Suppressor macrophage treated with lipopolysaccharide for 4 hours (primary cell): Measurements from ENCODE around the gene EBF3.

ENCODE experiments used
- DNase-seq: peaks from one replicate; pipeline ENCODE4 v3.0.0-alpha.2; 2020

The EBF3 gene

DNA sequence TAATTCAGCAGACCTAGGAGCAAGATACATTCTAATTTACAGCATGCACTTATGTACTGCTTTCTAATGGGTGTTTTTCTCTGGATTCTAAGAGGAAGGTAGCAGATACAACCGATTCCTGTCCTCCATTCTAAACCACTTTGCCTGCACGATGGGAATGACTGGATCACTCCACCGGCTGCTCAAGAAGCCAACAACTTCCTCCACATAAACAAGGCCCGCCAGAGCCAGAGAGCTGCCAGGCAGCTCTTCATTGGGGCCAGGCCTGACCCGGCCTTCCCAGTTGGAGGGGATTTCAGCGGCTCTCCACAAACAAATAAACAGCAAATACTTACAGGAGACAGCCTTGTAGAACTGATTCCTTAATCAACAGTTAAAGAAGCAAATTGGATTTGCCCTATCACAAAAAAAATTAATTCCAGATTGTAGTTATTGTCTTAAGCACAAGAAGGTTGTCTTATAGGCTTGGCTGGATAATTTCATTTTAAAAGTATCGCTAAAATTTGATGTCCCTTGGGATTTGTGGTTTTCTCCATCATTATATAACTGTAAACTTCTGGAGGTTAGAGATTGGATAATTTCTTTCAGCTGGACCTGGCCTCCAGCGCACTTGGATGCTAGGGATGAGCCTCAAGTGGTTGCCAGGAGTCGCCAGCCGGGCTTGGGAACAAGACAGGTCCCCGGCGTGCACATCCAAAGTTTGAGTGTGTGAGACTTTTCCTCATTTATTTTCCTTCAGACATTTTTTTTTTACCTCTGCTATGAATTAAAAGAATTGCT is 20.9 kb downstream of the EBF3 start:
- no peak for DNase-seq

DNA sequence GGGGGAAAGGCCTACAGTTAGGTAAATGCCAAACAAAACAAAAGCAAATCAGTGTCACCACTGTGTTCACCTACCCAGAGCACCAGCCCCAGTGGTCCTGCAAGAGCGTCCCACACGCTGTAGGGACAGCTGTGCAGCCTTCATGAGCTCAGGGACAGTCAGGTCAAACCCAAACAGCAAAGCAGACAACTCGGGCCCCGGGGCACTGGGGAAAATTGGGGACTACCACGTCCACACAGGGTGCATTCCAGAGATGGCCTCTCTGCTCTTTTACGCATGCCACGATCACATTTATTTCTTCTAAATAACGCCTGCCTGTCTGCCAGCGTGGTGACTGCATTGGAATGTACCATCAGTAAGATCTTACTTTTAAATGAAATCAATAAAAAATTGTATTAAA is 21.7 kb downstream of the EBF3 start:
- DNase-seq, result no peak

DNA sequence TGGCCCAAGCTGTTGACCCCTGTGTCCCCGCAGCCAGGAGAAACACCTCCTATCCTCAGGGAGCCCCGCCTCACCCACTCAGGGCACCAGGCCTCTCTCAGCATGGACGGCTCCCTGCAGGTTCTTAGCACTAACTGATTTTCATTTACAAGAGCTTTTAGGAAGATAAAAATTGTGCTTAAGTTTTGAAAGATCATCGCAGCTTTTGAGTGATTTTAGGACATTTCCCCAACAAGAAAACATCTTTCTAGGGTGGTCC is 22.1 kb downstream of the EBF3 start:
- no peak for DNase-seq

DNA sequence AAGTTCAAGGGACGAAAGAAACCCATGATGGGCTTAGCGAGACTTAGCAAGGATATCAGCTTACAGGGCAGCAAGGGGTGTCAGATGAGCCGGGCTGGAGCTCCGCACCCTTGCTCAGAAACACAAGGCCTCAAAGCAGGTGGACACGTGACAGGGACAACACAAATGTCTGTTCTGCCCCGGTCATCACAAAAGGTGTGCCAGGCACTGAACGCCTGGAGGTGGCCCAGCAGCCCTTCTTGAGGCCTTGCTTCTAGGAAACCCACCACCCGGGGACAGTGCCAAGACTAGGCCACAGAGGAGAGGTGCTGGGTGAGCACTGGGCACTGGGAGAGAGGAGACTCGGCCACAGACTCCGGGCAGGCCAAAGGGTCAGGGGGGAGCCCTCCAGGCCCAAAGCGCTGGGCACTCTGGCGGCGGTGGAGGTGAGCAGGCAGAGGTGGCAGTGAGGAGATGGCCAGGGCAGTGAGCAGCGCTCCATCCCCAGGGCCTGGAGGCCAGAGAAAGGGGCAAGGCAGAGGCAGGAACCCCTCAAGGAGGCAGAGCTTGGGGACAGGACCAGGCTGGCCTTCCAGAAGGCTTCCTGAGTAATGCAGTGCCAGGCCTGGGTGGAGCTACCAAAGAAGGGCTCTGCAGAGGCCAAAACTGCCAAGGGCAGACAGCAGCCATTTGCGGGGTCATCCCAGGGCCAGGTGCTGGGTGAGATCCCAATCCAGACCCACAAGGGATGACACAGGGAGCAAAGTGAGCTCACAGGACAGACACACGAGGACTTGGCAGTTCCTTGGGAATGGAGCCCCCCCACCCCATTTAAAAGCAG is 22.7 kb downstream of the EBF3 start:
- DNase-seq, result no peak

DNA sequence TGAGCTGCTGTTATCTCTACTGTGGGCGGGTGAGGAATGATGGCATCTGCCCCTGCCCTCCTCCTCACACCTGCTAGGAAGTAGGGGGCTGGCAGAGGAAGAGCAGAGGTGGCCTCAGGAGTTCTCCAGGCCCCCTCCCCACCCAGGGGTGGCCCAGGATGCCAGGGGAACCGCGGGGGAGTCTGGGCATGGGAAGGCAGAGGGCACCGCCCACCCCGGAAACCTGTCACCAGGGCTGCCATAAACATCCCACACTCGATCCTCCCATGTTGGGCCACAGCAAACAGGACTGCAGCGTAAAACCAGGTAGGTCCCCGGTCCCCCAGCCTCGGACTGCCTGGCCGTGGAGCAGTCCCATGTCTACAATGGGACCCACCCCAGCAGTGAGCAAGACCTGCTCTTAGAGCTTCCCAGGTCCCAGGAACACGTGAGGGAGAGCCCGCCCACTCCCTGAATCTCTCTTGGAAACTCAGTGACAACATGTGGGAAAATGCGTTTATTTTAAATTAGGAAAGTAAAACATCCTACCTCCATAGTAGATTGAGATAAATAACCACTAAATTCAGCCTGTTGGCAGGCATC is 23.4 kb downstream of the EBF3 start:
- DNase-seq, result no peak

DNA sequence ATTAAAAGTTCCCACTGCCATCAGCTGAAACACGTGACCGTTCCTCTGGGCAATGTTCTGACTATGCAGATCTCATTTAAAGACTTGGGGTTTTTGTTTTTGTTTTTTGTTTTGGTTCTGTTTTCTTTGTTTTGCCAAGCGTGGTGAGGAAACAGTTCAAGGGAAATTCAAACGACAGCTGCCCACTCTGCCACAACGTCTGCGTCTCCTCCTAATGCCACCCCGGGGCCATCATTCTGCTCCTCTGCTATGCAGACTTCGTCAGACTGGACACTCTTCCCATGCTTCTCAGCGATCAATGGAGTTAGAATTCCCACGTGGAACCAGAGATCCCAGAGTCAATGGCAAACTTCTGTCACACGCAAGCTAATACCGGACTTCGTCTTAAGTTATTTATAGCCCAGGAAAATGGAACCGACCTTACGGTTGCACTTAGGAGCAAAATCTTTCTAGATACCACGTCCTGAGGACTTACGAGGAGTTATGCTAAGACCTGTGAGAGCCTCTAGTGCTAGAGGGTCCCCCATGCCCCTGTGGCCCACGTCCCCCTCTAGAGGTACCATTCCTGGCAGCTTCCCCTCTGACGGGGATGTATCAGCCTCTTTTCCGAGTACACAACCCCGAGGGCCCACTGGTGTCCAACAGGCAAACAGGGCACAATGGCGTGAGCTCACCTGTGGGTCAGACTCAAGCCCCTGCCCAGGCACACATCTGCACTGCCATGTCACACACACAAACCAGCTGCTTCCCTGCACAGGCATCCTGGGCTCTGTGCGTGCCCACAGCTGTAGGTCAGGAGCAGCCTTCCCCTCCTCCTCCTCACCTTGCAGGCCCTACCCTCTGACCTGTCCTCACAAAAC is 24.4 kb downstream of the EBF3 start:
- DNase-seq, result no peak

DNA sequence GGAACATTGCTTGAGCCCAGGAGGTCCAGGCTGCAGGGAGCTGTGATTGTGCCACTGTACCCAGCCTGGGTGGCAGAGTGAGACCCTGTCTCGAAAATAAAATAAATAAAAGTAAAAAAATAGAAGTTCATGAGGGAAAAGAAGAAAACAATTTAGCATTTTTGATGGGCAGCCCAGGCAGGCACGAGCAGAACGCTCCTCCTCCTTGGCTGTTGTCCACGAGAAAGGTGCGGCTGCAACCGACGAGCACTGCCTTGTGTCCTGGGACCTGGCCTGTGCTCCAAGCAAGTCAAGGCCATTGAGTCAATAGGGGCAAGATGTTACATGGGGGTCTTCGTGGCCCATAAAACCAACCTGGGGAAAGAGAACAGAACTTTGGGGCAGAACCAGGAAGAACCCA is 25.6 kb downstream of the EBF3 start:
- no peak for DNase-seq

DNA sequence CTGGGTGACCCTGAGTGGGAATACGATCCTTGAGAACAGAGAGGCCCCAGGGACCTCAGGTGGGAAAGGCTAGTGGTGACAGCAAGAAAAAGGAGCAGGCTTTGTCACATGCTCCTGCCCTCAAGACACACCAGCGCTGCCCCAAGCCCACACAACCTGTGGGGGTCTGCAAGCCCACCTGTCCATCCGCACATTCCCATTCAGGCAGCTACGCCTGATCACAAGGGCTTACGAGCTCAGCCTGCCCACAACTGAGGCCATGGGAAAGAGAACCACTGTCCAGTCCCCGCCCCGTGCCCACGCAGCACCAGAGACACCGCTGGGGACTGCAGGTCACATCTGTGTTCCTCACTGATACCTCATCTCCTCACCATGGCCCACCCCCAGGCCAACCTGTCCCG is 26.7 kb downstream of the EBF3 start:
- DNase-seq, result no peak

DNA sequence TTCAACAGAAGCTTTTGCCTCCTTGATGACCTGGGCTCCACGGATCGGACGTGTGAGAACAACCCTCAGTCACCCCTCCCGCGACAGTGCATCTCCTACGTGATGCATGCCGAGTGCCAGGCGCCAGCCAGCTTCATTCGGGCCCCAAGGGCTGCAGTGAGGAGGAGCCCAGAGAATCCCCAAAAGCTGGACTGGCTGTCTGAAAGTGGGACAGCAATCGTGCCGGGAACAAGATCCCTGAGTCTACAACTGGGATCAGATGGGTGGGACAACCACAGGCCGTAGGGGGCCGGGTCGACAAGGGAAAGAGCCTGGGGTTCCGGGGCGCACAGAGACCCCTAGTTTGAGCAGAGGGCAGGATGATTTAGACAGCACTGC is 27.2 kb downstream of the EBF3 start:
- no peak for DNase-seq

DNA sequence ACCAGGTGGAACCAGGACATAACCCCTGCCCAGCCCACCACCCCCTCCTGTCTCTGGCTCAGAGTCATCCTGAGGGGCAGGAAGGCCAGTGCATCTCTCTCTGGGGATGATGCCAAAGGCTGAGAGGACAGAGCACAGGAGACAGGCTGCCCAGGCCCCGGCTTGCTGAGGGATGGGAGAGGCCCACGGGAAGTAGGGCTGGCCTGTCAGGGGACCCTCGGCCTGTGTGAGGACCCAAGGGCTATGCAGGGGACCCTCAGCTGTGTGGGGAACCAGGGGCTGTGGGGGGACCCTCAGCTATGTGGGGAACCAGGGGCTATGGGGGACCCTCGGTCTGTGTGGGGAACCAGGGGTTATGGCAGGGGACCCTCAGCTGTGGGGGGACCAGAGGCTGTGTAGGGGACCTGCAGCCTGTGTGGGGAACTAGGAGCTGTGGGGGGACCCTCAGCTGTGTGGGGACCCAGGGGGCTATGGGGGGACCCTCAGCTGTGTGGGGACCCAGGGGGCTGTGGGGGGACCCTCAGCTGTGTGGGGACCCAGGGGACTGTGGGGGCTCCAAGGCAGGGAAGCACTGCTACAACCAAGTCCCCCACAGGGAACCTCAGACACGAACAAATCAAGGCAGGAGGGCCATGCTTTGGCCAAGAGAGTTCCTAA is 27.7 kb downstream of the EBF3 start:
- no peak for DNase-seq

DNA sequence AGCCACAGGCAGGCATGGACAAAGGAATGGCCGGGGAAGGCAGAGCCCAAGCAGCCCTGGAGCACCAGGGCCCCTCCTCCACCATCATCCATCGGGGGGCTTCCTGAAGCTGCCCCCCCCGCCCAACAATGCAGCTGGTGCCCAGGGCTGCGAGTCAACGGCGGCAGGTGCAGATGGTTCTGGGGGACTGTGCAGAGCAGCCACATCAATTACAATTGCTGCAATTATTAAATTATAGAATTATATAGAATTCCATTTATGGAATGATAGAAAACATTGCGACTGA is 28.3 kb downstream of the EBF3 start:
- DNase-seq, result no peak

DNA sequence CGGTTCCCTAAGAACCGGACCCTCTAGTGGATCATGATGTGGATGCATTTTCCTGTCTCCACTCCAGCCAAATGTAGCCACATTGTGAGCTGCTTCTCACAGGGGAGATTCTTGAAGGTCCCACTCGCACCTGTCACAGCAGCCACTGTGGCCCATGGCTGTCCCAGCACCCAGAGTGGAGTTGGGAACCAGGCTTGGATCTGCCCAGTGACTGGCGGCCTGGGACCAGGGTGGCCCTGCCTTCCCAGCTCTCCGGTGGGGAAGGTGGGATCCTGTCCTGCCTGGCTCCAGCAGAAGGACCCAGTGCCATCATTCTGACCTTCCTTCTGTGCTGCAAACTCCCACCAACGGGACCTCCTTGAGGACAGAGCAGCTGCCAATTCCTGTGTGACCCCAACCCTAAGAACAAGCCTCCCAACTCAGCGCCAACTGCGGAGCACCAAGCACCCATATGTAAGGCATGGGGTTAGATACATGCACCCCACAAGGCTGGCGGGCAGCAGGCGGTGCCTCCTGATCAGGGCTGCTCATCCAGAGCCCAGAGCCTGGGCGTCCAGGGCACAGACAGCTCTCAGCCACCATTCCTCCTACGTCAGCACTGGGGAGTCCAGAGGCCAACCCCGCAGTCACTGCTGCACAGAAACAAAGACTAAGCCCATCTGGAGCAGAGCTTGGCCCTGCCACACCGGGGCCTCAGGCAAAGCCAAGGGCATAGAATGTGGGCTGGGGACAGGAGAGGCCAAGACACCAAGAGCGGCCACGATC is 28.8 kb downstream of the EBF3 start:
- DNase-seq, result no peak

DNA sequence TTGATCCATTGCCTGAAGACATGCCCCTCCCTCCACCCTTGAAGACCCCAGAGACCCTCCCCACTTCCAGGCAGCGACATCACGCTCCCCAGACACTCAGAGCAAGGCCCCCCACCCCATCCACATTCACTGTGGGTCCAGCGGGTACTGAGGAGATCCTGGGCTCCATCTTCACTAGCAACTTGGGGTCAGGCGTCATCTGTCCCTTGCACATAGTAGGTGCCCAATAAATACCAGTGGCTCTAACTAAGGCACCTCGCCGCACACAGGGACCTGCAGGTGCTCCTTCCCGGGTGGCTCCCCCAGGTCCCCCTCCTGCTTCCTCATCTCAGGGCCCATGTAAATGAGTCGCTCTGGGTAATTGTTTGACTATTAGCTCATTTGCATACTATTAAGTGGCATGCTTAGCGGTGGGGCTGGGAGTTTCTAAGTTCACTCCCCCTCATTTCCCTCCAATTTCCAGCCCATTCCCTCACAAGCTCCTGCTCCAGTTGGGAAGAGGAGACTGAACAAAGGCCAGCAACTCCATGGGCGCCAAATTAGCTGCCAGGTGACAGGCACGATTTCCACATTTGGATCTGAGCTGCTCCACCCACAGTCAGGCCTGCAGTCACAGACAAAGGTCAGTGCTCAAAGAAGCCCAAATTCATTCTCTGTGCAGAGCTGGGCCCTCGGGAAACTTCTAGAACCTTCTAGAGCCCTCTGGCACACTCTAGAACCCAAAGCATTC is 29.7 kb downstream of the EBF3 start:
- DNase-seq, result no peak

DNA sequence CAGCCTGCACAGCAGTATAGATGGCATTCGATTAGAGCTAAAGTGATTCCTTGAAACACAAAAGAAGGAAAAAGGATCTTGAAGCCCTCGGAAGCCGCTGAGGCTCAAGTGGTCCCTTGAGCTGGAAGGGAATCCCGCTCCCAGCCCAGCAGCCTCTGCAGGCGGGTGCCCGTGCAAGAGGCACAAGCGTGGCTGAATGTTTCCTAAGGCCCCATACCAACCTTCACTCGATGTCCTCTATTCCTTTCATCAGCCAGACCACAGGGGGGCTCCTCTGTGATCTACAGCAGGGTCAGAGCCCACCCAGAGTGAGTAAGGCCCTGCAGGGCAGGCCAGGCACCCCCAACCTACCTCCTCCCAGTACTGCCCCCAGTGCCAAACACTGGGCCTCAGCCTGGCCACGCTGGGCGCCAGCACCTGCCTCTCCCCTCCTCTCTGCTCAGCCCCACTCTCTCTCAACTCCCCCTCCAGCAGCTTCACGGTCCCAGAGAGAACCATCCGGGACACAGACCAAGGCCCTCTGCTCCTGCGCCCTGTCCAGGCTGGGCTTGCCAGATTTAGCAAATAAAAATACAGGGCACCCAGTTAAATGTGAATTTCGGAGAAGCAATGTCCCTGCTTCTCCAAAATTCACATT is 30.5 kb downstream of the EBF3 start:
- no peak for DNase-seq

DNA sequence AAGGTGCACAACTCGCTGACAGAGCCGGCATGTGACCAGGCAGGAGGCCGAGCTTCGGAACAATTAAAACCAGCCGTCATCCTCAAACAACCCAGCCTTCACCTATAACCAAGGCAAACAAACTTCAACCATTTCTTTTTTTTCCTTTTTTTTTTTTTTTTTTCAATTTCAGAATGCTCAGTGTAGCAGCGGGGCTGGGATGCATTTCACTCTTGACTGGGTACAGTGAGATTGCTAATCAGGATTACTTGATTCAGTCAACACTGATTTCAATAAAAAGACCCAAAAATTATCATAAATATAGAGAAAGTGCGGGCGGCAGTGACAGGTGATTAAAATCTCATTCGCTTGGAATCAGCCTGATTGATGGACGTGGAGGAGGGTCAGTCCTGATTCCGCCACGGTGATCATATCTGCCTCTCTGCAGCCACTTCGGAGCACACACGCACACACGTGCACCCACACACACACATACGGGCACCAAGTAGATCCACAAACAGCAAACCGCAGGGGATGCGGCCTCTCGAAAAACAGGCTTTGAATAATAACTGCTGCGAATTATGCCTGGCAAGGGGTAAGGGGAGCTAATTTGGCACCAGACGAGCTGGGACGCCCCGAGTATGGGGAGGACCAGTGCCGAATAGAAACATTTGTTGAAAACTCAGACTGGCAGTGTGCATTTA is 31.2 kb downstream of the EBF3 start:
- DNase-seq, result no peak

DNA sequence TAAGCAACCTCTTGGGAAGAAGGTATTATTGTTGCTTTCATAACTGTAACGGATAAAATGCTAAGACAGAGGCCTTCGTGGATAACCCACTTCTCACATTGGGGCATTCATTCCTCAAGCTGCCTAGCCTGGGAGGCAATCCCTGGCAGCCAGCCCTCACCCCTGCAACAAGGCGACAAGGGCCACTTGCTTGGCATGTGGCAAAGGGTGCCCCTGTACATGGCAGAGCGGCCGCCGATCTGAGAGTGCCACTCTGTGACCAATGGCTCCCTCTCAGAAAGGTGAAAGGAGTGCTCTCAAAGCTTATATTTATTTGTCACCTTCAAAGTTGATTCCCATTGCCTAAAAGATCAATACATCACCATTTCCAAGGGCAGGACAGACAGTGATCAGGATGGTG is 31.9 kb downstream of the EBF3 start:
- DNase-seq, result no peak

DNA sequence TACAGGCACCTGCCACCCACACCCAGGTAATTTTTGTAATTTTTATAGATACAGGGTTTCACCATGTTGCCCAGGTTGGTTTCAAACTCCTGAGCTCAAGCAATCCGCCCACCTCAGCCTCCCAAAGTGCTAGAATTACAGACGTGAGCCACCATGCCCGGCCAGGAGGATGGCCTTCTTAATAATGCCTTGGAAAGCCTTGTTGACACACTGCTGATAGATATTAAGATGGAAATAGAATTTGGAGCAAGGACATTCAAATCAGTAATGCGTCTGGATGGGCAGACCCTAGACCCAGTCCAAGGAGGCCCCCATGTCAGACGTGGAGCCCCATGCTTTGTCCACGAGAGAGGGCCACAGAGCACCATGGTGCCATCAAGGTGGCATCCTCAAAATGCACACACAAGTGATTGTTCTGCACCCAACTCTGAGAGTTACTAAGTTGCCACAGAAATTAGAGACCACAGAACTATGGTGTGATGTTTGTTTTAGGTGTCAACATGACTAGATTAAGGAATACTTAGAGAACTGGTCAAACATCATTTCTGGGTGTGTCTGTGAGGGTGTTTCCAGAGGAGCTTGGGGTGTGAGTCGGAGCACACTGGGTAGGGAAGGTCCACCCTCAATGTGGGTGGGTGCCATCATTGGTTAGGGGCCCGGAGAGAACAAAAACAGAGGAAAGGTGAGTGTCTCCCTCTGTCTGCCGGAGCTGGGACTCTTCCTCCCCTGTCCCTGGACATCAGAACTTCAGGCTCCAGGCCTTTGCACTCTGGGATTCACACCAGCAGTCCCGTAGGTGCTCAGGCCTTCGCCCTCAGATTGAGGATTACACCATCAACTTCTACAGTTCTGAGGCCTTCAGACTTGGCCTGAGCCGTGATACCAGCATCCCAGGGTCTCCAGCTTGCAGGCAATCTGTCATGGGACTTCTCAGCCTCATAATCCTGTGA is 34.5 kb downstream of the EBF3 start:
- DNase-seq, result no peak

DNA sequence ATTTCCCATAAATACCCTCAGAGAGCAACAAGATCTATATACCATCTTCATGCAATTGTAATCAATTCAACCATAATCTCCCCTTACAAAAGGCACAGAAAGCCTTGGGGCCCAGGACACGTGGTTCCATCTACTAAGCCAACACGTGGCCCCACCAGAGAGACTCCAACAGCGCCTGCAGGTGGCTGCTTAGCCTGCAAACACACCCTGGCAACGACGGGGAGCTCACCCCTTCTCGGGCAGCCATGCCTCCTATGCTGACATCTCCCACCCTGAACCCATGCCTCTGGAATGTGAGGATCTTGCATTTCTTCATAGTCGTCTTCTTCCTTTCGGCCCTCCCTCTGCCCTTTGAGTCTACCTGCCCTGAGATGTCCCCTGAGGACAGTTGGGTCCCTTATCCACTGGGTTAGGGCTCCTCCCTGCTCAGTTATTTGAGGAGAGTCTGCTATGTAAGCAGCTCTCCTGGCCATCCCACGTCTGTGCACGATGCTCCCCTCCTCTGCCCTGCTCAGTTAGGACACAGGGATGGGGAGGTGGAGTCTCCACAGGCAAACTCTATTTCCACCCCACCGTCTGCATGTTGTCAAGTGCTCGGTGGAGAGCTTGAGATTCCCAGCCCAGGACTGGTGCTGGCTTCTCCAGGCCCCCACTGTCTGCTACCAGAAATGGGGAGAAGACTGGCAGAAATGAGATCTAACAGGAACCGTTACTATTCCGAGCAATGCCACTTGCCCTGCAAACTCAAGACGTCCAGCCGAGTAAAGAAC is 36.5 kb downstream of the EBF3 start:
- DNase-seq, result no peak
